NCI-H1694 (cell line): ENCODE measurements around the gene HAUS2.

Source experiments
- DNase-seq: peaks from one replicate; lab custom pipeline; 2025; lab: John Stamatoyannopoulos, UW

HAUS2 gene

GRCh38 chr15:42608752-42609488 lies 60.3 kb downstream of the HAUS2 start:
- DNase-seq = no peak

GRCh38 chr15:42611532-42611931 lies 62.9 kb downstream of the HAUS2 start:
- no peak for DNase-seq

- no peak for DNase-seq
Measured at GRCh38 chr15:42612367-42612912, 63.8 kb downstream of the HAUS2 start.

- DNase-seq = no peak
Measured at GRCh38 chr15:42616107-42616506, 67.5 kb downstream of the HAUS2 start.
